Activated CD4-positive, alpha-beta memory T cell treated with anti-CD3 and anti-CD28 coated beads, Interleukin-2, amount 10 ng/mL, durations not matched to agents 7 days and 5 days (primary cell): ENCODE data around the gene CHRNA3. TPM values are rescaled to one million over a fixed set of nuclear protein-coding genes. Genes with fewer than 3 reads are reported as not detected.

Experiments
- CTCF ChIA-PET: fragments of 350-600 bp; sonication (Branson Sonifier 250); formaldehyde crosslinking; loops from one replicate; lab custom pipeline; 2021; ENCODE audit warnings: antibody characterized with exemption, inconsistent platforms; lab: Charles Lee
- POLR2A ChIA-PET: fragments of 350-600 bp; sonication (Branson Sonifier 250); formaldehyde crosslinking; loops from one replicate; lab custom pipeline; 2021; ENCODE audit warnings: antibody characterized with exemption; lab: Charles Lee
- DNase-seq: peaks from one replicate; pipeline ENCODE4 v3.0.0-alpha.2; 2020
- H3K27ac Mint-ChIP-seq: one replicate; pipeline ENCODE4 v1.8.0; 2021; ENCODE audit warnings: mild to moderate bottlenecking, mixed read lengths
- H3K27me3 Mint-ChIP-seq: one replicate; pipeline ENCODE4 v1.8.0; 2021; ENCODE audit warnings: mixed read lengths
- H3K36me3 Mint-ChIP-seq: one replicate; pipeline ENCODE4 v1.8.0; 2021; ENCODE audit warnings: low read depth, mixed read lengths
- H3K4me1 Mint-ChIP-seq: one replicate; pipeline ENCODE4 v1.8.0; 2021; ENCODE audit warnings: mixed read lengths
- H3K4me3 Mint-ChIP-seq: one replicate; pipeline ENCODE4 v1.8.0; 2021; ENCODE audit warnings: mild to moderate bottlenecking, mixed read lengths
- H3K9me3 Mint-ChIP-seq: one replicate; pipeline ENCODE4 v1.8.0; 2021; ENCODE audit warnings: mixed read lengths
- total RNA-seq, 2 experiments: library from RNA; stranded (reverse); gene quantifications; one replicate each; pipeline ENCODE4 v1.2.3, GENCODE V29; 2021

The CHRNA3 gene
- not detected for total RNA-seq

DNA sequence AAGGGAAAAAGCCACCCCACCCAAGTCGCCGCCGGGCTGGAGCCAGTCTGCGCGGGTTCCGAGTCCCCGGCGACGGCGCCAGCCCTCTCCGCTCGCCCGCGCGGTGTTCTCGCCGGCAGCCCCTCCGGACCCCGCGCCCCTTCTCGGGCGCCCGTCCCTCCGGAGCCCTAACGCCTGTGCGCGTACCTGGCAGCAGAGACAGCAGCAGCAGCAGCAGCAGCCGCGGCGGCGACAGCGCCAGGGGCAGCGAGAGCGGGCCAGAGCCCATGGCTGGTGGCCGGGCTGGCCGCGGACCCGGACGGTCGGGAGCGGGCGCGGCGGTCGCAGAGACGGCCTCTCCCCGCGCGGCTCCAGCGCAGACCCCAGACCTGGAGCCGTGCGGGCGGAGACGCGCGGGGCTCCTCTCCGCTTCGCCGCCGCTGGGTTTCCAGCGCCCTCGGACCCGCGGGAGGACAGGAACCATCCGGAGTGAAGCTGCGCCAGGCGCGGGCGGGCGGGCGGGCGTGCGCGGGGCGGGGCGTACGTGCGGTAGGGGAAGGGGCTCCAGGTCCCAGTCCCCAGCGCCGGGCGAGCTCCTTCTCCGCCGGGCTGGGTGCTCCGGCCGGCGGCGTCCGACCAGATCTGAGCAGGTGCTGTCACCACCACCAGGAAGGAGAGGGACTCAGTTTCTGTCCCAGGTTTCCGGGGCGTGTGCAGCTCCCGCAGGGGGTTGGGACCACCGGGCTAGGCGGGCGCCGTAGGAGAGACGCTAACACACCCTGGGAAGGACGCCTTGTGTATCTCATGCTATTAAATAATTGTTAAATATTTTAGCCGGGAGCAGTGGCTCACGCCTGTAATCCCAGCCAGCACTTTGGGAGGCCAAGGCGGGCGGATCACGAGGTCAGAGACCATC is at the start of gene CHRNA3:
TSS of gene CHRNA3 (minus strand) at position 470 of the 895 bp plus-strand sequence. CDS start at position 268, 202 bp downstream.
- H3K4me1 Mint-ChIP-seq = peaks cover 2% of the 10 kb centered on the region
- ChIA-PET POLR2A (no interaction called here), CTCF (interaction anchor here (3.8 kb wide), 1 partner anchor 88 kb away, joined by 27 read pairs; no protein-coding TSS in a partner anchor)
- H3K9me3 Mint-ChIP-seq = no peaks in the 10 kb centered on the region
- H3K36me3 Mint-ChIP-seq = no peaks in the 10 kb centered on the region
- H3K27me3 Mint-ChIP-seq = peaks cover 52% of the 10 kb centered on the region
- no peak within 1 kb of the TSS for H3K27ac Mint-ChIP-seq
- no peak within 1 kb of the TSS for H3K4me3 Mint-ChIP-seq
- no peak for DNase-seq

DNA sequence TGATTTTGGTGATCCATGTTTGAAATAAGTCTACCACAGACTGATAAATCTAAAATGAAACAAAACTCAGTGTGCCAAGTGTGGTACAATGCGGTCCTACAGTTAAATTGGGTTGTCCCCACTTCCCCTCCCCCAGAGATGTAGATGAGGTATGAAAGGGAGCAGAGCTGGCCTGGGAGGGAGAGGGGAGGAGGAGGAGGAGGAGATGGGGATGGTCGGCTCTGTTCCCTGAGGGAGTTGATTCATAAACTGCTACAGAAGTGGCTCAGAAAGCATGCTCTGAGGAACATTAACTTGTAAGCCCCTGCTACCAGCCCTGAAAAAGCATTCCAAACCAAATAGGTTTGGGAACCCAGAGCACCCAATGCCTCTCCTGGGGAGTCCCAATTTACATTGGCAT is 48.2 kb upstream of the CHRNA3 start:
- Mint-ChIP-seq H3K4me1 (no peaks in the 10 kb centered on the region), H3K36me3 (no peaks in the 10 kb centered on the region), H3K4me3 (no peak overlapping the region), H3K27ac (no peak overlapping the region), H3K9me3 (no peaks in the 10 kb centered on the region), H3K27me3 (peaks cover 20% of the 10 kb centered on the region)
- CTCF ChIA-PET = no interaction called here
- DNase-seq = no peak
- POLR2A ChIA-PET = no interaction called here

GRCh38 chr15:78667578-78668236 is 46.9 kb upstream of the CHRNA3 start:
- no peaks in the 10 kb centered on the region for H3K9me3 Mint-ChIP-seq
- peaks cover under 1% of the 10 kb centered on the region for H3K4me1 Mint-ChIP-seq
- no peak overlapping the region for H3K27ac Mint-ChIP-seq
- H3K27me3 Mint-ChIP-seq = peaks cover 21% of the 10 kb centered on the region
- ChIA-PET POLR2A (no interaction called here), CTCF (no interaction called here)
- H3K36me3 Mint-ChIP-seq = no peaks in the 10 kb centered on the region
- DNase-seq = no peak
- no peak overlapping the region for H3K4me3 Mint-ChIP-seq

- H3K27me3 Mint-ChIP-seq = peaks cover 21% of the 10 kb centered on the region
- CTCF ChIA-PET = no interaction called here
- POLR2A ChIA-PET = no interaction called here
- H3K27ac Mint-ChIP-seq = no peak overlapping the region
- H3K36me3 Mint-ChIP-seq = no peaks in the 10 kb centered on the region
- peaks cover 2% of the 10 kb centered on the region for H3K4me1 Mint-ChIP-seq
- DNase-seq = no peak
- no peak overlapping the region for H3K4me3 Mint-ChIP-seq
- H3K9me3 Mint-ChIP-seq = no peaks in the 10 kb centered on the region
These were observed 45.2 kb upstream of the CHRNA3 start for GRCh38 chr15:78666010-78666409.

GRCh38 chr15:78663703-78664102 is 42.9 kb upstream of the CHRNA3 start:
- ChIA-PET CTCF (interaction anchor here (0.6 kb wide), 1 partner anchor 199 kb away, joined by 3 read pairs; no protein-coding TSS in a partner anchor), POLR2A (no interaction called here)
- H3K4me1 Mint-ChIP-seq = peaks cover 2% of the 10 kb centered on the region

GRCh38 chr15:78662028-78662427 is 41.2 kb upstream of the CHRNA3 start:
- peaks cover 10% of the 10 kb centered on the region for H3K27me3 Mint-ChIP-seq
- no peak overlapping the region for H3K4me3 Mint-ChIP-seq
- H3K36me3 Mint-ChIP-seq = no peaks in the 10 kb centered on the region
- H3K4me1 Mint-ChIP-seq = peaks cover 2% of the 10 kb centered on the region
- ChIA-PET POLR2A (no interaction called here), CTCF (no interaction called here)
- DNase-seq = no peak
- H3K9me3 Mint-ChIP-seq = no peaks in the 10 kb centered on the region
- no peak overlapping the region for H3K27ac Mint-ChIP-seq

More at GRCh38 chr15:78663703-78664102, 42.9 kb upstream of the CHRNA3 start:
- no peak for DNase-seq
- H3K36me3 Mint-ChIP-seq = no peaks in the 10 kb centered on the region
- peaks cover 19% of the 10 kb centered on the region for H3K27me3 Mint-ChIP-seq
- H3K27ac Mint-ChIP-seq = no peak overlapping the region
- no peak overlapping the region for H3K4me3 Mint-ChIP-seq
- no peaks in the 10 kb centered on the region for H3K9me3 Mint-ChIP-seq

DNA sequence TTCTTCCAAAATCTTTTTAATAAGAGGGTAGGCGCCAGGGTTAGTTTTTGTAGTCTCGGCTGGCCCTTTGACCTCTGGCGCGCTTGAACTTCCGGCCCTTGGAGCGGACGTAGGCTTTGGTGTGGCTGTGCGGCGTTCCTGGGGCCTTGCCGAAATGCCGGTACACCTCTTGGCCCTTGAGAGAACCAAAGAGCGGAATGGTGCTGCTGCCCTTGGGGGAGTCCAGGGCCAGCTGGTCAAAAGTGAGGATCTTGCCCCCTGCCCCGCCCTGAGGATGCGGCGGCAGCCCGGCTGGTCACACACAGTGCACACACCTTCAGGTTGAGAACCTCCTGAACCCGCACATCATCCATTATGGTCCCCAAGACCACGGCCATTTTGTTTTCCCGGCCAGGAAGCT is 40.2 kb upstream of the CHRNA3 start:
- Mint-ChIP-seq H3K4me1 (peaks cover 2% of the 10 kb centered on the region), H3K27ac (no peak overlapping the region), H3K4me3 (no peak overlapping the region), H3K27me3 (peaks cover 10% of the 10 kb centered on the region), H3K36me3 (no peaks in the 10 kb centered on the region), H3K9me3 (no peaks in the 10 kb centered on the region)
- ChIA-PET CTCF (no interaction called here), POLR2A (no interaction called here)
- DNase-seq = no peak

DNA sequence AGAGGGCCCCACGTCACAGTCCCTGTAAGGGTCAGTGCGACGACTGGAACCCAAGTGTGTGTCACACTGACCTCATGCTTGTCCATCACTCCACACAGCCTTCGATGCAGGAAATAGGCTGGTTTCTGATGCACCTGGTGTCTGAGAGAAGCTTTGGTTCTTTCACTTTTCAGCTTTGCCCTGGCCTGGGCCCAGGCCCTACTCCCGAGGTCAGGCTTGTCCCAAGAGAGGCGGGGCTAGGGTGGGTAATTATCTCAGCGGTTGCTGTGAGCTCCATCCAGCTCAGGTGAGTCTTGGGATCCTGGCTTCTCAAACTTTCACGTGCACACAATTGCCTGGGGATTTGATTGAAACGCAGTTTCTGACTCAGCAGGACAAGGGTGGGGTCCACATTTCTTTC is 39.8 kb upstream of the CHRNA3 start:
- ChIA-PET CTCF (no interaction called here), POLR2A (no interaction called here)
- Mint-ChIP-seq H3K4me1 (peaks cover 2% of the 10 kb centered on the region), H3K27ac (no peak overlapping the region), H3K4me3 (no peak overlapping the region), H3K9me3 (no peaks in the 10 kb centered on the region), H3K27me3 (peaks cover 8% of the 10 kb centered on the region), H3K36me3 (no peaks in the 10 kb centered on the region)
- no peak for DNase-seq

DNA sequence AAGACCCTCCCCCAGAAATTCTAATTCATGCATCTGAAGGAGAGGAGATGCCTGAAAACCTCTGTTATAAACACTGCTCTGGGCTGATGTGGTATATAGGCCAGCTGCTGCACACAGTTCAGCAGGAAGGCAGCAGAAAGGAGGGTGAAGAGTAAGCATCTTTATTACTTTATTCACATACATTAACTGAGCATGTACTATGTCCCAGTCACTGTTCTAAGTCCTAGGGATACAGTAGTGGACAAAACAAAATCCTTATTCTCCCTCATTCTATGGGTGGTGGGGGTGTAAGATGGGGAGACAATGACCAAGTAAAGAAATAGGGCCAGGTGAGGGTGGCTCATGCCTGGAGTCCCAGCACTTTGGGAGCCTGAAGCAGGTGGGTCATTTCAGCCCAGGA is 38.0 kb upstream of the CHRNA3 start:
- no peaks in the 10 kb centered on the region for H3K9me3 Mint-ChIP-seq
- H3K27ac Mint-ChIP-seq = no peak overlapping the region
- peaks cover 6% of the 10 kb centered on the region for H3K27me3 Mint-ChIP-seq
- ChIA-PET CTCF (no interaction called here), POLR2A (no interaction called here)
- peaks cover 2% of the 10 kb centered on the region for H3K4me1 Mint-ChIP-seq
- no peaks in the 10 kb centered on the region for H3K36me3 Mint-ChIP-seq
- H3K4me3 Mint-ChIP-seq = no peak overlapping the region
- DNase-seq = no peak

GRCh38 chr15:78654272-78654671 is 33.5 kb upstream of the CHRNA3 start:
- Mint-ChIP-seq H3K36me3 (no peaks in the 10 kb centered on the region), H3K4me3 (no peak overlapping the region), H3K4me1 (no peaks in the 10 kb centered on the region), H3K27me3 (peaks cover 10% of the 10 kb centered on the region), H3K27ac (no peak overlapping the region), H3K9me3 (no peaks in the 10 kb centered on the region)
- ChIA-PET CTCF (no interaction called here), POLR2A (no interaction called here)
- no peak for DNase-seq

DNA sequence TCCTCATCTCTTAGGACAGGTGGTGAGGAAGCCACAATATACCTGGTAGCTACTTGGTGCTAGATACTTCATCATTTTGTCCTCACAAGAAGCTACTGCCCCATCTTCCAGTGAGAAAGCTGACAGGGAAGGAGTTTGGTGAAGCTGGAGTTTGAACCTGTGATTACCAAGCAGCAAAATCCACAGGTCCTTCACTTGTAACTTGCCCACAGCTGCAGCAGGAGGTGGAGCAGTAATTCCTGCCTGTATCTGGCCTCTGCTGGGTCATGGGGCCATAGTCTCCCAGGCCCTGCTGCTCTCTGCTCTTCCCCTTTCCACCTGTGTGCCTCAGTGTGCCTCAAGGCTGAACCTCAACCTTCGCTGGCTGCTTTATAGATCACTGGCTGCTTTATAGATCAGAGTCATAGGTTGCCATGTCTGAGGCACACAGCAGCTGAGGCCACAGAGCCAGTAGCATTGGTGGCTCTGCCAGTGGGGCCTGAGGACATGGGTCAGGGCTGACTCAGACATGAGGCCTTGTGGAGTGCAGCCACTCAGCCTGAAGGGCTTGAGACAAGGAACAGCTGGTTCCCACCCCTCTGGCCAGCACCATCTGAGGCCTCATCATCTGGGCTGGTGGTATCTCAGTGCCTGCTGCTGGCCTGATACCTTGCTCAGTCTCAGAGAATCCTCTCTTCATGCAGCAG is 31.3 kb upstream of the CHRNA3 start:
- ChIA-PET CTCF (interaction anchor here (1.1 kb wide), 1 partner anchor 214 kb away, joined by 5 read pairs; the partner anchor contains the start of gene IREB2), POLR2A (no interaction called here)
- H3K4me3 Mint-ChIP-seq = no peak overlapping the region
- H3K4me1 Mint-ChIP-seq = no peaks in the 10 kb centered on the region
- no peak overlapping the region for H3K27ac Mint-ChIP-seq
- no peaks in the 10 kb centered on the region for H3K36me3 Mint-ChIP-seq
- no peaks in the 10 kb centered on the region for H3K9me3 Mint-ChIP-seq
- peaks cover 10% of the 10 kb centered on the region for H3K27me3 Mint-ChIP-seq
- DNase-seq = no peak

- no peak overlapping the region for H3K4me3 Mint-ChIP-seq
- POLR2A ChIA-PET = no interaction called here
- peaks cover 6% of the 10 kb centered on the region for H3K27me3 Mint-ChIP-seq
- H3K9me3 Mint-ChIP-seq = no peaks in the 10 kb centered on the region
- H3K36me3 Mint-ChIP-seq = no peaks in the 10 kb centered on the region
- H3K4me1 Mint-ChIP-seq = no peaks in the 10 kb centered on the region
- no peak overlapping the region for H3K27ac Mint-ChIP-seq
- no peak for DNase-seq
- CTCF ChIA-PET = interaction anchor here (0.9 kb wide), 1 partner anchor 37 kb away, joined by 5 read pairs; no protein-coding TSS in a partner anchor
These were observed 30.2 kb upstream of the CHRNA3 start for GRCh38 chr15:78651007-78651406.

- ChIA-PET CTCF (no interaction called here), POLR2A (no interaction called here)
- no peak overlapping the region for H3K27ac Mint-ChIP-seq
- no peak for DNase-seq
- peaks cover 6% of the 10 kb centered on the region for H3K27me3 Mint-ChIP-seq
- H3K36me3 Mint-ChIP-seq = no peaks in the 10 kb centered on the region
- no peaks in the 10 kb centered on the region for H3K4me1 Mint-ChIP-seq
- H3K4me3 Mint-ChIP-seq = no peak overlapping the region
- no peaks in the 10 kb centered on the region for H3K9me3 Mint-ChIP-seq
These were observed 29.2 kb upstream of the CHRNA3 start for GRCh38 chr15:78650022-78650421.
